Camera-type eye (tissue), 1 donor: ENCODE measurements around the gene MYADM. TPM values are rescaled to one million over a fixed set of nuclear protein-coding genes. Genes with fewer than 3 reads are reported as not detected.

Experiments used
- total RNA-seq: library from RNA; depleted of rRNA; stranded (reverse); fragments of >200 nt; gene quantifications from one replicate; pipeline ENCODE4 v1.2.3, GENCODE V29; 2014

The MYADM gene, protein sequence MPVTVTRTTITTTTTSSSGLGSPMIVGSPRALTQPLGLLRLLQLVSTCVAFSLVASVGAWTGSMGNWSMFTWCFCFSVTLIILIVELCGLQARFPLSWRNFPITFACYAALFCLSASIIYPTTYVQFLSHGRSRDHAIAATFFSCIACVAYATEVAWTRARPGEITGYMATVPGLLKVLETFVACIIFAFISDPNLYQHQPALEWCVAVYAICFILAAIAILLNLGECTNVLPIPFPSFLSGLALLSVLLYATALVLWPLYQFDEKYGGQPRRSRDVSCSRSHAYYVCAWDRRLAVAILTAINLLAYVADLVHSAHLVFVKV
- total RNA-seq = 23.3 TPM

GRCh38 chr19:53867225-53868090 is at the start of gene MYADM:
Gene MYADM, plus strand, starts transcription at chr19:53867883. Its CDS starts 5,647 bp downstream, at chr19:53873530.

GRCh38 chr19:53824134-53824611 is 43.5 kb upstream of the MYADM start, which contains the start of gene NLRP12:
Gene NLRP12, minus strand, starts transcription at chr19:53824314. Its CDS starts 140 bp downstream, at chr19:53824174.

GRCh38 chr19:53881482-53882390 is 14.1 kb downstream of the MYADM start, which contains the start of gene PRKCG:
Gene PRKCG, plus strand, starts transcription at chr19:53882197. Its CDS starts 298 bp downstream, at chr19:53882495.

GRCh38 chr19:53908935-53909415 is 41.3 kb downstream of the MYADM start, which contains the start of gene CACNG7:
Gene CACNG7, plus strand, starts transcription at chr19:53909278. Its CDS starts 3,554 bp downstream, at chr19:53912832.

Other genes starting within 250 kb of the MYADM start
- not detected for gene DPRX, start 235.9 kb upstream of the MYADM start, total RNA-seq
- 0.38 TPM for gene NLRP12, start 43.6 kb upstream of the MYADM start, total RNA-seq
- gene PRKCG, start 14.3 kb downstream of the MYADM start, total RNA-seq = 0.16 TPM
- gene CACNG7, start 41.4 kb downstream of the MYADM start, total RNA-seq = 8.6 TPM
- gene CACNG8, start 95.1 kb downstream of the MYADM start, total RNA-seq = 0.99 TPM
- 4.3 TPM for gene CACNG6, start 123.8 kb downstream of the MYADM start, total RNA-seq
- gene VSTM1, start 196.0 kb downstream of the MYADM start, total RNA-seq = not detected
- not detected for gene TARM1, start 213.5 kb downstream of the MYADM start, total RNA-seq
- gene OSCAR, start 232.9 kb downstream of the MYADM start, total RNA-seq = not detected
- 9.7 TPM for gene NDUFA3, start 235.0 kb downstream of the MYADM start, total RNA-seq
- gene TFPT, start 247.8 kb downstream of the MYADM start, total RNA-seq = 9.7 TPM
- gene PRPF31, start 247.9 kb downstream of the MYADM start, total RNA-seq = 46.4 TPM